Left lung (tissue), 10 donors: ENCODE results near the gene ERCC5. TPM values are rescaled to one million over a fixed set of nuclear protein-coding genes. Genes with fewer than 3 reads are reported as not detected.

Experiments
- ATAC-seq: fragments of 200-7000 bp; cut with Tn5 transposase; one replicate; pipeline ENCODE4 v1.9.1; 2020; ENCODE audit warnings: moderate library complexity
- DNase-seq, 4 donors: peaks; one replicate each; pipeline ENCODE4 v3.0.0-alpha.2; 2013 to 2020
- H3K27ac ChIP-seq, 2 donors: fragments of 200-600 bp; sonication (generic) in 1 of 2; one replicate each; pipeline versions ENCODE4 v1.5.0 to v1.8.0; 2020 to 2021
- H3K27me3 ChIP-seq, 2 donors: fragments of 200-600 bp; sonication (generic) in 1 of 2; one replicate each; pipeline versions ENCODE4 v1.5.0 to v1.8.0; 2020 to 2021
- H3K36me3 ChIP-seq, 2 donors: fragments of 200-600 bp; sonication (generic) in 1 of 2; one replicate each; pipeline versions ENCODE4 v1.5.0 to v1.8.0; 2020 to 2021
- H3K4me1 ChIP-seq, 2 donors: fragments of 200-600 bp; one replicate each; pipeline ENCODE4 v1.8.0; 2021
- H3K4me3 ChIP-seq, 2 donors: fragments of 200-600 bp; sonication (generic) in 1 of 2; one replicate each; pipeline versions ENCODE4 v1.5.0 to v1.8.0; 2020 to 2021; ENCODE audit warnings: mild to moderate bottlenecking in 1 of 2
- H3K9me3 ChIP-seq, 2 donors: fragments of 200-600 bp; sonication (generic) in 1 of 2; one replicate each; pipeline versions ENCODE4 v1.5.0 to v1.8.0; 2020 to 2021
- intact Hi-C, 2 donors: fragments of 100-400 bp; cut with DNase I; formaldehyde crosslinking; loops; one replicate each; pipeline versions ENCODE4 v1.11.2 to v1.14.2; 2022
- polyA plus RNA-seq, 6 donors: library from polyadenylated mRNA; unstranded; fragments of 120-200 nt; gene quantifications; one replicate each; pipeline ENCODE4 v1.2.1, GENCODE V29; 2013; ENCODE audit not compliant: insufficient read length in 6 of 6
- total RNA-seq, 2 donors: library from RNA; stranded (reverse); fragmentation: NEBNext Ultra II Directional; extraction: Animal tissue kit (Norgen Biotek cat#: 25700); gene quantifications; one replicate each; pipeline ENCODE4 v1.2.1, GENCODE V29; 2021
- TF ChIP-seq, protein P1 (sequence below), 2 donors: fragments of 200-600 bp; sonication (generic) in 1 of 2; IDR thresholded peaks; one replicate each; pipeline versions ENCODE4 v1.5.0 to v1.8.0; 2021; ENCODE audit warnings: antibody characterized with exemption in 2 of 2
- donor health status: DM: no; HTN: yes; CAD: no.
- donor health status: DM: no; HTN: no; CAD: no.

Gene ERCC5
- total and polyA plus RNA-seq, 8 donors, result 37.6 to 95.8 (median 77.4) TPM

DNA sequence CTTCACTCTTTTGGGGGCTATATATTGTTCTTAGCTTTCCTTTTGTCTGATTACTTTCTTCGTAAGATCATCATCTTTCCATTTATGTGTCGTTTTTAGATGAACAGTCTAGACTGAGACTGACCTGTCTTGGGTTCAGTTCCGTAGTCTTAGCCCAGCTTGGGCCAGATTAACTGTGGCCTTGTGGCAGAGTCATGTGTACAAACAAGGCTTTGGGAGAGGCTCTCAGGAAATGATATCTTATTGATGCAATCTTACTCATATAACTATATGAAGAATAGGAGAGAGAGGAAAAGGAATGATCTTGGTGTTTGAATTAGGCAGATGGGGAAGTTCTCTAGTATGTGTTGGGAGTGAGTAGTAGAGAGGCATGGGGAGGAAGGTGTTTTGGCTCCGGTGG lies 6.8 kb upstream of the ERCC5 start:
- Histone ChIP-seq H3K4me3 (no peak overlapping the region), H3K27ac (no peak overlapping the region), H3K4me1 (no peaks in the 10 kb centered on the region), H3K27me3 (no peaks in the 10 kb centered on the region), H3K9me3 (no peaks in the 10 kb centered on the region), H3K36me3 (peaks cover 0 to 35% of the 10 kb centered on the region in 2 donors)
- ATAC-seq (no peak), DNase-seq (no peak)
- TF ChIP-seq, protein P1, sequence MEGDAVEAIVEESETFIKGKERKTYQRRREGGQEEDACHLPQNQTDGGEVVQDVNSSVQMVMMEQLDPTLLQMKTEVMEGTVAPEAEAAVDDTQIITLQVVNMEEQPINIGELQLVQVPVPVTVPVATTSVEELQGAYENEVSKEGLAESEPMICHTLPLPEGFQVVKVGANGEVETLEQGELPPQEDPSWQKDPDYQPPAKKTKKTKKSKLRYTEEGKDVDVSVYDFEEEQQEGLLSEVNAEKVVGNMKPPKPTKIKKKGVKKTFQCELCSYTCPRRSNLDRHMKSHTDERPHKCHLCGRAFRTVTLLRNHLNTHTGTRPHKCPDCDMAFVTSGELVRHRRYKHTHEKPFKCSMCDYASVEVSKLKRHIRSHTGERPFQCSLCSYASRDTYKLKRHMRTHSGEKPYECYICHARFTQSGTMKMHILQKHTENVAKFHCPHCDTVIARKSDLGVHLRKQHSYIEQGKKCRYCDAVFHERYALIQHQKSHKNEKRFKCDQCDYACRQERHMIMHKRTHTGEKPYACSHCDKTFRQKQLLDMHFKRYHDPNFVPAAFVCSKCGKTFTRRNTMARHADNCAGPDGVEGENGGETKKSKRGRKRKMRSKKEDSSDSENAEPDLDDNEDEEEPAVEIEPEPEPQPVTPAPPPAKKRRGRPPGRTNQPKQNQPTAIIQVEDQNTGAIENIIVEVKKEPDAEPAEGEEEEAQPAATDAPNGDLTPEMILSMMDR (IDR thresholded peaks at IDR 0.05), result no peak
- intact Hi-C loops, result no loop called here

DNA sequence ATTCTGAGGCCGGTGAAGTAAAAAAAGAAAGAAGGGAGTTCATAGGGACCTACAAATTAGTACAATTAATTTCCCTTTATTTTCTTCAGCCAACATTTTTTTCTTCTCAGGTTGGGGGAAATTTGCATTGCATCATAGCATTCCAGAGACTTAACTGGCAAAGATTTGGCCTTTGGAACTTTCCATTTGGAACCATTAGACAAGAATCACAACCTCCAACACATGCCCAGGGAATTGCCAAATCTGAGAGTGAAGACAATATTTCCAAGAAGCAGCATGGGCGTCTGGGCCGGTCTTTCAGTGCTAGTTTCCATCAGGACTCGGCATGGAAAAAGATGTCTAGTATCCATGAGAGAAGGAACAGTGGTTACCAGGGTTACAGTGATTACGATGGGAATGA lies 6.4 kb upstream of the ERCC5 start:
- Histone ChIP-seq H3K27ac (no peak overlapping the region), H3K36me3 (peaks cover 0 to 33% of the 10 kb centered on the region in 2 donors), H3K9me3 (no peaks in the 10 kb centered on the region), H3K4me3 (no peak overlapping the region), H3K4me1 (no peaks in the 10 kb centered on the region), H3K27me3 (no peaks in the 10 kb centered on the region)
- intact Hi-C loops, result no loop called here
- TF ChIP-seq, protein P1 (IDR thresholded peaks at IDR 0.05), result no peak
- no peak for ATAC-seq
- DNase-seq, result no peak

DNA sequence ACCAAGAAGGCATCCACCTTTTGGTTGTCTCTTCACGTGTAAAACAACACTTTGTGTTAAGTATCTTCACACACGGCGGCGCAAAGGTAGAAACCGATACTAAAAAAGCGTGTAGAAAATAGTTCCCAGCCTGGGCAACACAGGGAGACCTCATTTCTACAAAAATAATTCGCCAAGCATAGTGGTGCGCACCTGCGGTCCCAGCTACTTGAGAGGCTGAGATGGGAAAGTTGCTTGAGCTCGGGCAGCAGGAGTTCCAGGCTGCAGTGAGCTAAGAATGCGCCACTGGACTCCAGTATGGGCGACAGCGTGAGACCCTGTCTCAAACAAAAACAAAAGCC lies 573 bp upstream of the ERCC5 start:
- intact Hi-C loops, result loop anchor here in 1 of 2 donors (5.0 kb wide), 1 partner anchor 253 kb away; no protein-coding TSS in a partner anchor
- Histone ChIP-seq H3K9me3 (no peaks in the 10 kb centered on the region), H3K27me3 (no peaks in the 10 kb centered on the region), H3K27ac (peak overlapping the region; percentile 98 to 100), H3K4me3 (peak overlapping the region; percentile 75 to 89), H3K4me1 (peaks cover 7 to 24% of the 10 kb centered on the region in 2 donors), H3K36me3 (peaks cover 0 to 8% of the 10 kb centered on the region in 2 donors)
- DNase-seq, result no peak
- TF ChIP-seq, protein P1 (IDR thresholded peaks at IDR 0.05), result no peak
- ATAC-seq, result peak; percentile 17

DNA sequence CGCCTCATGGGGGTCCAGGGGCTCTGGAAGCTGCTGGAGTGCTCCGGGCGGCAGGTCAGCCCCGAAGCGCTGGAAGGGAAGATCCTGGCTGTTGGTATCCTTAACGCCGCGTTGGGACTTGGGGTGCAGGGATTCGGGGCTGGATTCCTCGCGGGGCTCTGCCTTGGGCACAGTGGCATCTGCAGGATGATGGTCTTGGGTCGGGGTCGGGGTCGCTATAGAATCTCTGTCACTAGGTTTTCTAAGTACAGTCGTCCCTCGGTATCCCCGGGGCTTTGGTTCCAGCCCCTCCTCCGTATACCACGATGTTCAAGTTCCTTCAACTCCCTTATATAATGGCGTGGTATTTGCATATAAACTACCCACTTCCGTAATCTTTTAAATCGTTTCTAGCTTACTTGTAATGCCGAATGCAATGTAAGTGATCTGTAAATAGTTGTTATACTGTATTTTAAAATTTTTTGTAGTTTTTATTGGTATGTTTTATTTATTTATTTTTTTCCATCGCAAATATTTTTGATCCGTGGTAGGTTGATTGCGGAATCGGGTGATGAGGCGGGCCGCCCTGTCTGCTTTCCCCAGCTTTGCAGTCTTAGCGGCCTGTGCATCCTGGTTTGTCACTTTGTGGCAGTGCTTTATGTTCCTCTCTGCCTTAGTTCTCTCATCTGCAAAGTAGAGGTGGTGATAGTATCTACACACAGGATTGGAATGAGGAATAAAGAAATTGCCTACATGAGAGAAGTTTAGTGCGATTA lies 606 bp downstream of the ERCC5 start:
- TF ChIP-seq, protein P1 (IDR thresholded peaks at IDR 0.05), result no peak
- intact Hi-C loops, result loop anchor here in 1 of 2 donors (5.0 kb wide), 1 partner anchor 254 kb away; no protein-coding TSS in a partner anchor
- DNase-seq (peak in 3 of 4 donors; percentile 36 to 72 (median 40)), ATAC-seq (peak; percentile 64)
- H3K4me3 ChIP-seq, result peak overlapping the region; percentile 75 to 89
- no peaks in the 10 kb centered on the region for H3K36me3 ChIP-seq
- H3K27me3 ChIP-seq, result no peaks in the 10 kb centered on the region
- H3K4me1 ChIP-seq, result peaks cover 7 to 24% of the 10 kb centered on the region in 2 donors
- H3K27ac ChIP-seq, result peak overlapping the region; percentile 98 to 100
- H3K9me3 ChIP-seq, result no peaks in the 10 kb centered on the region
